B cell (primary cell): Measurements from ENCODE around the gene PTPRN2.

Source experiments
- EZH2 ChIP-seq: IDR thresholded peaks from 2 replicates; pipeline ENCODE4 v1.6.1; 2012; ENCODE audit warnings: borderline replicate concordance, low read depth, mild to moderate bottlenecking, moderate library complexity, low read length; ENCODE audit not compliant: insufficient read depth, poor library complexity, severe bottlenecking
- TF ChIP-seq, protein P1 (sequence below): fragments of 200-600 bp; IDR thresholded peaks from one replicate; pipeline ENCODE4 v1.8.0; 2022; ENCODE audit warnings: antibody characterized with exemption, mild to moderate bottlenecking

DNA sequence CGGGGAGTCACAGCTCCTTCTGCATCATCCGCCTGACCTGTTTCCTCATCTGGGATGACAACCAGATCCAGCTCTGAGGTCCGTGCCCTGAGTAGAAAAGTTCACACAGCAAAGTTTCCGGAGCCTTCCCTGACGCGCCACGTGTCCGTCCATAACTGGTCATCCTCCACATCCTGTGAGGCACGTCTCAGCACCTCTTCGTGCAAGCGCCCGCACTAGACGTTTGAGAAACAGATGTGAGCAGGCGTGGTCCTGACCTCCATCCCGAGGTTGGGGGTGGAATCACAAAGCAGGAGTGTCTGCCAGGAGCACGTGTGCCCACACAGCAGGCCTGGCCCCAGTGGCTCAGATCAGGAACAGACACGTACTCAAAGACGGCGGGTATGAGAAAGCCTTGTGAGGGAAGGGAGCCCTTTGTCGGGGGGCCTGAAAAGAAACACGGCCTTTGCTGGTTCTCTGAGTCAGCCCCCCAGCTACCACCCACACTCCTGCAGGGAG is 730.0 kb downstream of the PTPRN2 start:
- TF ChIP-seq, protein P1, sequence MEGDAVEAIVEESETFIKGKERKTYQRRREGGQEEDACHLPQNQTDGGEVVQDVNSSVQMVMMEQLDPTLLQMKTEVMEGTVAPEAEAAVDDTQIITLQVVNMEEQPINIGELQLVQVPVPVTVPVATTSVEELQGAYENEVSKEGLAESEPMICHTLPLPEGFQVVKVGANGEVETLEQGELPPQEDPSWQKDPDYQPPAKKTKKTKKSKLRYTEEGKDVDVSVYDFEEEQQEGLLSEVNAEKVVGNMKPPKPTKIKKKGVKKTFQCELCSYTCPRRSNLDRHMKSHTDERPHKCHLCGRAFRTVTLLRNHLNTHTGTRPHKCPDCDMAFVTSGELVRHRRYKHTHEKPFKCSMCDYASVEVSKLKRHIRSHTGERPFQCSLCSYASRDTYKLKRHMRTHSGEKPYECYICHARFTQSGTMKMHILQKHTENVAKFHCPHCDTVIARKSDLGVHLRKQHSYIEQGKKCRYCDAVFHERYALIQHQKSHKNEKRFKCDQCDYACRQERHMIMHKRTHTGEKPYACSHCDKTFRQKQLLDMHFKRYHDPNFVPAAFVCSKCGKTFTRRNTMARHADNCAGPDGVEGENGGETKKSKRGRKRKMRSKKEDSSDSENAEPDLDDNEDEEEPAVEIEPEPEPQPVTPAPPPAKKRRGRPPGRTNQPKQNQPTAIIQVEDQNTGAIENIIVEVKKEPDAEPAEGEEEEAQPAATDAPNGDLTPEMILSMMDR: no peak
- TF ChIP-seq EZH2: no peak
